Activated CD4-positive, alpha-beta T cell treated with anti-CD3 and anti-CD28 coated beads, Interleukin-2, amount 10 ng/mL, durations not matched to agents 7 days and 5 days (primary cell): ENCODE measurements around the gene BTBD9. TPM values are rescaled to one million over a fixed set of nuclear protein-coding genes. Genes with fewer than 3 reads are reported as not detected.

ENCODE experiments used
- CTCF ChIA-PET: fragments of 350-600 bp; sonication (Branson Sonifier 250); formaldehyde crosslinking; loops from one replicate; lab custom pipeline; 2021; ENCODE audit warnings: antibody characterized with exemption; lab: Charles Lee
- POLR2A ChIA-PET: fragments of 350-600 bp; sonication (Branson Sonifier 250); formaldehyde crosslinking; loops from one replicate; lab custom pipeline; 2021; ENCODE audit warnings: antibody characterized with exemption; lab: Charles Lee
- DNase-seq: peaks from one replicate; pipeline ENCODE4 v3.0.0-alpha.2; 2020
- H3K27ac Mint-ChIP-seq: one replicate; pipeline ENCODE4 v1.8.0; 2021; ENCODE audit warnings: mild to moderate bottlenecking, moderate library complexity, mixed read lengths
- H3K27me3 Mint-ChIP-seq: one replicate; pipeline ENCODE4 v1.8.0; 2021; ENCODE audit warnings: mixed read lengths
- H3K36me3 Mint-ChIP-seq: one replicate; pipeline ENCODE4 v1.8.0; 2021; ENCODE audit warnings: low read depth, mixed read lengths
- H3K4me1 Mint-ChIP-seq: one replicate; pipeline ENCODE4 v1.8.0; 2021; ENCODE audit warnings: mixed read lengths
- H3K4me3 Mint-ChIP-seq: one replicate; pipeline ENCODE4 v1.8.0; 2021; ENCODE audit warnings: mild to moderate bottlenecking, moderate library complexity, mixed read lengths
- H3K9me3 Mint-ChIP-seq: one replicate; pipeline ENCODE4 v1.8.0; 2021; ENCODE audit warnings: mixed read lengths
- total RNA-seq, 2 experiments: library from RNA; stranded (reverse); gene quantifications; one replicate each; pipeline ENCODE4 v1.2.3, GENCODE V29; 2021

The BTBD9 gene
- total RNA-seq, 2 experiments from 2014 or later, result 12.0 to 12.6 TPM

- H3K36me3 Mint-ChIP-seq, result no peaks in the 10 kb centered on the region
- H3K4me3 Mint-ChIP-seq, result no peak overlapping the region
- H3K4me1 Mint-ChIP-seq, result no peaks in the 10 kb centered on the region
- H3K9me3 Mint-ChIP-seq, result no peaks in the 10 kb centered on the region
- no peak for DNase-seq
- POLR2A ChIA-PET, result interaction anchor here (0.6 kb wide), 1 partner anchor 35 kb away, joined by 4 read pairs; no protein-coding TSS in a partner anchor
- CTCF ChIA-PET, result no interaction called here
- H3K27ac Mint-ChIP-seq, result no peak overlapping the region
- no peaks in the 10 kb centered on the region for H3K27me3 Mint-ChIP-seq
Measured at GRCh38 chr6:38391626-38392579, 247.8 kb downstream of the BTBD9 start.

GRCh38 chr6:38391206-38391605 is 248.5 kb downstream of the BTBD9 start:
- Mint-ChIP-seq H3K4me1 (no peaks in the 10 kb centered on the region), H3K4me3 (no peak overlapping the region), H3K27ac (no peak overlapping the region), H3K36me3 (no peaks in the 10 kb centered on the region), H3K27me3 (no peaks in the 10 kb centered on the region), H3K9me3 (no peaks in the 10 kb centered on the region)
- no peak for DNase-seq
- POLR2A ChIA-PET, result no interaction called here
- CTCF ChIA-PET, result no interaction called here

GRCh38 chr6:38389875-38390274 is 249.9 kb downstream of the BTBD9 start:
- Mint-ChIP-seq H3K36me3 (no peaks in the 10 kb centered on the region), H3K27ac (no peak overlapping the region), H3K4me1 (no peaks in the 10 kb centered on the region), H3K4me3 (no peak overlapping the region), H3K27me3 (no peaks in the 10 kb centered on the region), H3K9me3 (no peaks in the 10 kb centered on the region)
- no peak for DNase-seq
- ChIA-PET CTCF (no interaction called here), POLR2A (no interaction called here)

GRCh38 chr6:38387971-38388370 is 251.8 kb downstream of the BTBD9 start:
- H3K27me3 Mint-ChIP-seq, result no peaks in the 10 kb centered on the region
- DNase-seq, result no peak
- no peak overlapping the region for H3K27ac Mint-ChIP-seq
- no peak overlapping the region for H3K4me3 Mint-ChIP-seq
- no peaks in the 10 kb centered on the region for H3K4me1 Mint-ChIP-seq
- no peaks in the 10 kb centered on the region for H3K9me3 Mint-ChIP-seq
- ChIA-PET POLR2A (no interaction called here), CTCF (no interaction called here)
- H3K36me3 Mint-ChIP-seq, result no peaks in the 10 kb centered on the region

- ChIA-PET POLR2A (no interaction called here), CTCF (no interaction called here)
- DNase-seq, result no peak
- Mint-ChIP-seq H3K4me1 (no peaks in the 10 kb centered on the region), H3K27ac (no peak overlapping the region), H3K4me3 (no peak overlapping the region), H3K27me3 (no peaks in the 10 kb centered on the region), H3K9me3 (no peaks in the 10 kb centered on the region), H3K36me3 (no peaks in the 10 kb centered on the region)
Measured at GRCh38 chr6:38387461-38387860, 252.3 kb downstream of the BTBD9 start.

- H3K36me3 Mint-ChIP-seq, result no peaks in the 10 kb centered on the region
Measured at GRCh38 chr6:38378801-38379200, 260.9 kb downstream of the BTBD9 start.

GRCh38 chr6:38375937-38376336 is 263.8 kb downstream of the BTBD9 start:
- Mint-ChIP-seq H3K4me3 (no peak overlapping the region), H3K4me1 (no peaks in the 10 kb centered on the region), H3K36me3 (no peaks in the 10 kb centered on the region), H3K27ac (no peak overlapping the region), H3K27me3 (no peaks in the 10 kb centered on the region), H3K9me3 (no peaks in the 10 kb centered on the region)
- DNase-seq, result no peak
- CTCF ChIA-PET, result interaction anchor here (0.7 kb wide), 1 partner anchor 8 kb away, joined by 3 read pairs; no protein-coding TSS in a partner anchor
- POLR2A ChIA-PET, result no interaction called here

More at GRCh38 chr6:38378801-38379200, 260.9 kb downstream of the BTBD9 start:
- ChIA-PET POLR2A (no interaction called here), CTCF (no interaction called here)
- H3K9me3 Mint-ChIP-seq, result no peaks in the 10 kb centered on the region
- H3K4me3 Mint-ChIP-seq, result no peak overlapping the region
- no peak for DNase-seq
- no peaks in the 10 kb centered on the region for H3K4me1 Mint-ChIP-seq
- H3K27me3 Mint-ChIP-seq, result no peaks in the 10 kb centered on the region
- no peak overlapping the region for H3K27ac Mint-ChIP-seq

GRCh38 chr6:38375341-38375740 is 264.4 kb downstream of the BTBD9 start:
- Mint-ChIP-seq H3K36me3 (no peaks in the 10 kb centered on the region), H3K27me3 (no peaks in the 10 kb centered on the region), H3K4me1 (no peaks in the 10 kb centered on the region), H3K9me3 (no peaks in the 10 kb centered on the region), H3K27ac (no peak overlapping the region), H3K4me3 (no peak overlapping the region)
- CTCF ChIA-PET, result interaction anchor here (0.7 kb wide), 1 partner anchor 8 kb away, joined by 3 read pairs; no protein-coding TSS in a partner anchor
- POLR2A ChIA-PET, result no interaction called here
- no peak for DNase-seq

GRCh38 chr6:38371881-38372280 is 267.8 kb downstream of the BTBD9 start:
- POLR2A ChIA-PET, result no interaction called here
- H3K27ac Mint-ChIP-seq, result no peak overlapping the region
- no peaks in the 10 kb centered on the region for H3K9me3 Mint-ChIP-seq
- H3K27me3 Mint-ChIP-seq, result no peaks in the 10 kb centered on the region
- H3K36me3 Mint-ChIP-seq, result no peaks in the 10 kb centered on the region
- CTCF ChIA-PET, result no interaction called here
- H3K4me3 Mint-ChIP-seq, result no peak overlapping the region
- no peaks in the 10 kb centered on the region for H3K4me1 Mint-ChIP-seq
- no peak for DNase-seq

- Mint-ChIP-seq H3K27ac (no peak overlapping the region), H3K36me3 (no peaks in the 10 kb centered on the region)
- POLR2A ChIA-PET, result no interaction called here
Measured at GRCh38 chr6:38370653-38371601, 268.8 kb downstream of the BTBD9 start.

GRCh38 chr6:38367231-38367630 is 272.5 kb downstream of the BTBD9 start:
- POLR2A ChIA-PET, result no interaction called here
- Mint-ChIP-seq H3K9me3 (no peaks in the 10 kb centered on the region), H3K36me3 (no peaks in the 10 kb centered on the region), H3K27ac (no peak overlapping the region), H3K4me1 (no peaks in the 10 kb centered on the region), H3K4me3 (no peak overlapping the region), H3K27me3 (no peaks in the 10 kb centered on the region)
- CTCF ChIA-PET, result interaction anchor here (0.5 to 1.1 kb wide), 3 partner anchors 9 to 293 kb away, joined by 3 to 4 read pairs (median 3); no protein-coding TSS in a partner anchor
- no peak for DNase-seq

More at GRCh38 chr6:38370653-38371601, 268.8 kb downstream of the BTBD9 start:
- CTCF ChIA-PET, result no interaction called here
- DNase-seq, result no peak
- Mint-ChIP-seq H3K9me3 (no peaks in the 10 kb centered on the region), H3K4me3 (no peak overlapping the region), H3K27me3 (no peaks in the 10 kb centered on the region), H3K4me1 (no peaks in the 10 kb centered on the region)

- no peaks in the 10 kb centered on the region for H3K36me3 Mint-ChIP-seq
- ChIA-PET POLR2A (no interaction called here), CTCF (no interaction called here)
- H3K27ac Mint-ChIP-seq, result no peak overlapping the region
- H3K4me3 Mint-ChIP-seq, result no peak overlapping the region
- DNase-seq, result no peak
- no peaks in the 10 kb centered on the region for H3K9me3 Mint-ChIP-seq
- no peaks in the 10 kb centered on the region for H3K4me1 Mint-ChIP-seq
- H3K27me3 Mint-ChIP-seq, result no peaks in the 10 kb centered on the region
Measured at GRCh38 chr6:38366234-38366633, 273.5 kb downstream of the BTBD9 start.

GRCh38 chr6:38364775-38365174 is 275.0 kb downstream of the BTBD9 start:
- H3K9me3 Mint-ChIP-seq, result no peaks in the 10 kb centered on the region
- H3K36me3 Mint-ChIP-seq, result no peaks in the 10 kb centered on the region
- ChIA-PET POLR2A (no interaction called here), CTCF (no interaction called here)
- no peak overlapping the region for H3K27ac Mint-ChIP-seq
- no peak for DNase-seq
- H3K4me3 Mint-ChIP-seq, result no peak overlapping the region
- no peaks in the 10 kb centered on the region for H3K4me1 Mint-ChIP-seq
- no peaks in the 10 kb centered on the region for H3K27me3 Mint-ChIP-seq
